AG10803 (cell line): ENCODE results near the gene NOCT.
"Not testable (repeated sequence)": the region's sequence is repeated elsewhere in the genome, so short reads cannot be mapped to it uniquely, and the experiment has no call there.

Source experiments
- DNase-seq: peaks from one replicate; pipeline ENCODE4 v3.0.0; 2010; ENCODE audit warnings: low read depth
- H3K4me3 ChIP-seq: 2 replicates; pipeline ENCODE4 v1.5.1; 2011; ENCODE audit warnings: mild to moderate bottlenecking, low read length, control low read depth
- TF ChIP-seq, protein P1 (sequence below): conservative IDR thresholded peaks from 2 replicates; pipeline ENCODE4 v1.5.1; 2011; ENCODE audit warnings: mild to moderate bottlenecking, low read length, control low read depth, inconsistent platforms

The NOCT gene

DNA sequence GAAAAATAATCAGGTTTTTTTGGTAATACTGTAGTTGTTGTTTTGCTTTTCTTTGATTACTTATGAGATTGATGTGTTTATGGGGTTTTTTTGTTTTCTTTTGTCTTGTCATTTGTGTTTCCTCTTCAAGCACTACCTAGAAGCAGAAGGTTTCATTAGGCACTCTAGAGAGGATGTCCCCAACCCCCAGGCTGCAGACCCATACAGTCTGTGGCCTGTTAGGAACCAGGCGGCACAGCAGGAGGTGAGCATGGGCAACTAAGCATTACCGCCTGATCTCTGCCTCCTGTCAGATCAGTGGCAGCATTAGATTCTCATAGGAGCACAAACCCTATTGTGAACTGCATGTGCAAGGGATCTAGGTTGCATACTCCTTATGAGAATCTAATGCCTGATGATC lies 22.9 kb upstream of the NOCT start:
- no peak overlapping the region for H3K4me3 ChIP-seq
- no peak for DNase-seq
- TF ChIP-seq, protein P1, sequence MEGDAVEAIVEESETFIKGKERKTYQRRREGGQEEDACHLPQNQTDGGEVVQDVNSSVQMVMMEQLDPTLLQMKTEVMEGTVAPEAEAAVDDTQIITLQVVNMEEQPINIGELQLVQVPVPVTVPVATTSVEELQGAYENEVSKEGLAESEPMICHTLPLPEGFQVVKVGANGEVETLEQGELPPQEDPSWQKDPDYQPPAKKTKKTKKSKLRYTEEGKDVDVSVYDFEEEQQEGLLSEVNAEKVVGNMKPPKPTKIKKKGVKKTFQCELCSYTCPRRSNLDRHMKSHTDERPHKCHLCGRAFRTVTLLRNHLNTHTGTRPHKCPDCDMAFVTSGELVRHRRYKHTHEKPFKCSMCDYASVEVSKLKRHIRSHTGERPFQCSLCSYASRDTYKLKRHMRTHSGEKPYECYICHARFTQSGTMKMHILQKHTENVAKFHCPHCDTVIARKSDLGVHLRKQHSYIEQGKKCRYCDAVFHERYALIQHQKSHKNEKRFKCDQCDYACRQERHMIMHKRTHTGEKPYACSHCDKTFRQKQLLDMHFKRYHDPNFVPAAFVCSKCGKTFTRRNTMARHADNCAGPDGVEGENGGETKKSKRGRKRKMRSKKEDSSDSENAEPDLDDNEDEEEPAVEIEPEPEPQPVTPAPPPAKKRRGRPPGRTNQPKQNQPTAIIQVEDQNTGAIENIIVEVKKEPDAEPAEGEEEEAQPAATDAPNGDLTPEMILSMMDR = no peak

DNA sequence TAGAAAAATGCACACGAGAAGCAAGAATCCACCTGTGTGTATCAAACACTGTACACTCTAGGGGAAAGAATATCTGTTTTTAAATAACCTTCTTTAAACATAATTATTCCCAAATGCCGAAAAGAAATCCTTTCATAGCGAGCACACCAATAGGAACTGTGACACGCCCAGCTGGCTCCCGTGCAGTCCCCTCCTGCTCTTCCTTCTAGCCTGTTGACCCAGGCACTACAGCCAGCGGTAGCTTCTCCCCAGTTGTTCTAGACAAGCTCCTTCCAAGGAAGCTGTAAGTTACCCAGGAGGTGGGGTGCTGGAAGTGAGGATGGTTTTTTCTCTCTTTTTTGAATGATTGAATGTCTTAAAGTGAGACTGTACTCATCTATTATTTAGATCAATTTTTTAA lies 19.5 kb upstream of the NOCT start:
- DNase-seq = no peak
- TF ChIP-seq, protein P1 = no peak

DNA sequence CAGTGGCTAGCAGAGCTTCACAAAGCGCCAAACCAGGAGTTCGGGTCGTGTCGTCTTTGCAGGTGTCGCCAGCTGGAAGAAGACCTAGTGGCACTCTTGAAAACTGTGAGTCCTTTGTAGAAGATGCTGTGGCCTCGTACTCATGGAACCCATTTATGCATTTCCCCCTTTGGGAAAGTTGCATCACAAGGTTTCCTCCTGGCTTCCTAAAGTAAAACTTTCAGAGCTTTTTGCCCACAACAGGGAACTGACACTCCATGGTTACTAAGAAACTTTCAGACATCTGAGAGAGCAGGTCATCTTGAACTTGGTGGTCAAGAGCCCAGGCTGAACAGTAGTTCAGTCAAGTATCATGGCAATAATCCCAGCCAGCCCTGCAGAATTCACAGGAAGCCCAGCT lies 15.9 kb upstream of the NOCT start:
- no peak for DNase-seq
- TF ChIP-seq, protein P1 = no peak
- no peak overlapping the region for H3K4me3 ChIP-seq

More for the DNA sequence above, 19.5 kb upstream of the NOCT start:
- no peak overlapping the region for H3K4me3 ChIP-seq

DNA sequence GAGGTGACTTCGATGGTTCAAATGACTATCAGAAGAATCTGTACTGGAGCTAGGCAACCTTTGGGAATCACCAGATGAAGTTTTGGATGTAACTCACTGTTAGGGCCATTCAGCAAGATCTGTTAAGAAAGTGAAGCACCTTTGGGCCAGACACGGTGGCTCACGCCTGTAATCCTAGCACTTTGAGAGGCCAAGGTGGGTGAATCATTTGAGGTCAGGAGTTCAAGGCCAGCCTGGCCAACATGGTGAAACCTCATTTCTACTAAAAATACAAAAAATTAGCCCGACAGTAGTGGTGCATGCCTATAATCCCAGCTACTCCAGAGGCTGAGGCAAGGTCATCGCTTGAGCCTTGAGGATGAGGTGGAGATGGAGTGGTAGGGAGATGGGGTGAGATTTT lies 15.4 kb upstream of the NOCT start:
- DNase-seq, H3K4me3 ChIP-seq: not testable (repeated sequence)

DNA sequence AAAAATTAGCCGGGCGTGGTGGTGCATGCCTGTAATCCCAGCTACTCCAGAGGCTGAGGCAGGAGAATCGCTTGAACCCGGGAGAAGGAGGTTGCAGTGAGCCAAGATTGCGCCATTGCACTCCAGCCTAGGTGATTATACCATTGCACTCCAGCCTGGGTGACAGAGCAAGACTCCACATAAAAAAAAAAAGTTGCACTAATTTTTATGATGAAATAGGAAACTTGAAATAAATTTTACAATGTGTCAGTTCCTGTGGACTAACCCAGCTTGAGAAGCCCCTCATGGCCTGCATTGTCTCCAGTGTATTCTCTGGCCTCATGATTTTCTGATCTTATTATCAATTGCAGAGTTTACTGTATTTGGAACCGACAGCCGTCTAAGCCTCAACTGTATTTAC lies 14.2 kb upstream of the NOCT start:
- not testable (repeated sequence) for DNase-seq, H3K4me3 ChIP-seq

DNA sequence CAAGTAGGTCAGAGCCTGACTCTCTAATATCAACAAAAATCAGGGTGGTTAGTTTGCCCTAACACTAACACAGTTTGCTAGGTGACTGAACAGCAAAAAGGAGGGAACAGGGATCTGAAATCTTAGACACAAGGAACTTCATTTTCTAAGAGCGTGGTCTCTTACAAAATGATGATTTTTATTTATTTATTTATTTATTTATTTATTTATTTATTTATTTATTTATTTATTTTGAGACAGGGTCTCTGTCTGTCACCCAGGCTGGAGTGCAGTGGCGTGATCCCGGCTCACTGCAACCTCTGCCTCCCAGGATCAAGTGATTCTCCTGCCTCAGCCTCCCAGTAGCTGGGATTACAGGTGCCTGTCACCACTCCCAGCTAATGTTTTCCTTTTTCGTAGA lies 11.9 kb upstream of the NOCT start:
- DNase-seq, H3K4me3 ChIP-seq: not testable (repeated sequence)

DNA sequence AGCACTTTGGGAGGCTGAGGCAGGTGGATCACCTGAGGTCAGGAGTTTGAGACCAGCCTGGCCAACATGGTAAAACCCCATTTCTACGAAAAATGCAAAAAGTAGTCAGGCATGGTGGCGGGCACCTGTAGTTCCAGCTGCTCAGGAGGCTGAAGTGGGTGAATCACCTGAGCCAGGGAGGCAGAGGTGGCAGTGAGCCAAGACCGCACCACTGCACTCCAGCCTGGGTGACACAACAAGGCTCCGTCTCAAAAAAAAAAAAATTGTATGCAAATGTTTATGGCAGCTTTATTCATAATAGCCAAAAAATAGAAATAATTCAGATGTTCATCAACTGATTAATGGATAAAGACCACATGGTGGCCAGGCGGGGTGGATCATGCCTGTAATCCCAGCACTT lies 9.8 kb upstream of the NOCT start:
- TF ChIP-seq, protein P1 = no peak
- no peak overlapping the region for H3K4me3 ChIP-seq
- DNase-seq = no peak

DNA sequence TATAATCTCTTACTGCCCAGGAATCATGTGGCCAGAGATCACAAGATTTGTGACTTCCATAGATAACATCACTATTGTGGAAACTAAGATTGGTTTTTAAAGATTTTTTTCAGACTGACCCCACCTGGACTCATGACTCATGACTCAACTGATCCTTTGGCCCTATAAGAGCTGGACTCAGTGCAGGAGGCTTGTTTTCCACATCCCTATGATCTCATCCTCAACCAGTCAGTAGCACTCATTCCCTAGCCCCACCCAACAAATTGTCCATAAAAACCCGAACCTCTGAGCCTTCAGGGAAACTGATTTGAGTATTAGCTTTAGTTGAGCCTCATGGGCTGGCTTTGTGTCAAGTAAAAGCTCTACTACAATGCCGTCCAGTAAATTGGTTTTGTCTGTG lies 7.9 kb upstream of the NOCT start:
- H3K4me3 ChIP-seq = no peak overlapping the region
- TF ChIP-seq, protein P1 = no peak
- DNase-seq = no peak

DNA sequence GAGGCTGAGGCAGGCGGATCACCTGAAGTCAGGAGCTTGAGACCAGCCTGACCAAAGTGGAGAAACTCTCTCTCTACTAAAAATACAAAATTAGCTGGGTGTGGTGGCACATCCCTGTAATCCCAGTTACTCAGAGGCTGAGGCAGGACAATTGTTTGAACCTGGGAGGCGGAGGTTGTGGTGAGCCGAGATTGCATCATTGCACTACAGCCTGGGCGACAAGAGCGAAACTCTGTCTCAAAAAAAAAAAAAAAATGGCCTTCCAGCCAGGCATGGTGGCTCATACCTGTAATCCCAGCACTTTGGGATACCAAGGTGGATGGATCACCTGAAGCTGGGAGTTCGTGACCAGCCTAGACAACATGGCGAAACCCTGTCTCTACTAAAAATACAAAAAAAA lies 7.3 kb upstream of the NOCT start:
- not testable (repeated sequence) for H3K4me3 ChIP-seq, DNase-seq

DNA sequence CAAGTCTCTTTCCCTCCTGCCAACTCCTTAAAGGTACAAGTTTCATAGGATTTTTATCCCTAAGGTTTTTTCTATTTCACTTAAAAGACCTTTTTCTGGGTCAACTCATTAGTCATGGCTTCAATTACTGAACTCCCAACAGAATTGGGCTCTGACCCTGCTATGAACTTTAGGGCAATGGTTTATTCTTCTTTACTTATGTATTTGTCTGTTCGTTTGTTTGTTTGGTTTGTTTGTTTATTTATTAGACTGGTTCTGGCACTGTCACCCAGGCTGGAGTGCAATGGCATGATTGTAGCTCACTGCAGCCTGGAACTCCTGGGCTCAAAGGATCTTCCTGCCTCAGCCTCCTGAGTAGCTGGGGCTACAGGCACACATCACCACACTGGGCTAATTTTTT lies 5.9 kb upstream of the NOCT start:
- TF ChIP-seq, protein P1 = no peak
- DNase-seq = no peak
- no peak overlapping the region for H3K4me3 ChIP-seq
